GM12801 (cell line): Measurements from ENCODE around the gene ITPR1.

ENCODE experiments used
- TF ChIP-seq, protein P1 (sequence below): IDR thresholded peaks from one replicate; pipeline ENCODE4 v1.5.1; 2011; ENCODE audit warnings: control low read depth; ENCODE audit not compliant: insufficient read length; ENCODE audit errors: extremely low read depth

The ITPR1 gene

DNA sequence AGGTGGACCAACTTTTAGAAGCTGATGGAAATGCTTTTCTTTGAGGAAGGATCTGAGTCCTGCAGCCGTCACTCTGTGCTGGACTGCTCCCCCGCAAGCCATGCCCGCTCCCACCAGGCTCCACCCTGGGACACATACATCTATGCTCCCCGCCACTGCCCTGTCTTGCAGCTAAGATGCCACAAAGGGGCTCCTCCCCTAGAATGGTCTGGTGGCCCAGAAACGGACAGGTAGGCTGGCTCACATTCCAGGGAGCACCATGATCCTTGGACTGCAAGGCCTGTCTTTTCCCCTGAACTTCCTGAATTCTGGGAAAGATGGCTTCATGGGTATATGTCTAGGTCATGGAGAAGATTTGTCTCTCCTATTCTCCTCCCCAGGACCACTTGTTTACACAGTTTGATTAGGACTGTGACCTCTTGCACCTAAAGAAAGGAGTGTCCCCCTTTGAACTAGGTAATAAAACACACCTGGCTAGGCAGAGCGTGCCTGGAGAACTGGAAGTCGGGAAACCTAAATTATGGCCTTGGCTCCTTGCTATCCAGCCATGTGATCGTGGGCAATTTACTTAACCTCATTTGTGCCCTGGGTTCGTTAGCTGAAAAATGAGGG, 265.2 kb downstream of the ITPR1 start:
- TF ChIP-seq, protein P1, sequence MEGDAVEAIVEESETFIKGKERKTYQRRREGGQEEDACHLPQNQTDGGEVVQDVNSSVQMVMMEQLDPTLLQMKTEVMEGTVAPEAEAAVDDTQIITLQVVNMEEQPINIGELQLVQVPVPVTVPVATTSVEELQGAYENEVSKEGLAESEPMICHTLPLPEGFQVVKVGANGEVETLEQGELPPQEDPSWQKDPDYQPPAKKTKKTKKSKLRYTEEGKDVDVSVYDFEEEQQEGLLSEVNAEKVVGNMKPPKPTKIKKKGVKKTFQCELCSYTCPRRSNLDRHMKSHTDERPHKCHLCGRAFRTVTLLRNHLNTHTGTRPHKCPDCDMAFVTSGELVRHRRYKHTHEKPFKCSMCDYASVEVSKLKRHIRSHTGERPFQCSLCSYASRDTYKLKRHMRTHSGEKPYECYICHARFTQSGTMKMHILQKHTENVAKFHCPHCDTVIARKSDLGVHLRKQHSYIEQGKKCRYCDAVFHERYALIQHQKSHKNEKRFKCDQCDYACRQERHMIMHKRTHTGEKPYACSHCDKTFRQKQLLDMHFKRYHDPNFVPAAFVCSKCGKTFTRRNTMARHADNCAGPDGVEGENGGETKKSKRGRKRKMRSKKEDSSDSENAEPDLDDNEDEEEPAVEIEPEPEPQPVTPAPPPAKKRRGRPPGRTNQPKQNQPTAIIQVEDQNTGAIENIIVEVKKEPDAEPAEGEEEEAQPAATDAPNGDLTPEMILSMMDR = no peak

DNA sequence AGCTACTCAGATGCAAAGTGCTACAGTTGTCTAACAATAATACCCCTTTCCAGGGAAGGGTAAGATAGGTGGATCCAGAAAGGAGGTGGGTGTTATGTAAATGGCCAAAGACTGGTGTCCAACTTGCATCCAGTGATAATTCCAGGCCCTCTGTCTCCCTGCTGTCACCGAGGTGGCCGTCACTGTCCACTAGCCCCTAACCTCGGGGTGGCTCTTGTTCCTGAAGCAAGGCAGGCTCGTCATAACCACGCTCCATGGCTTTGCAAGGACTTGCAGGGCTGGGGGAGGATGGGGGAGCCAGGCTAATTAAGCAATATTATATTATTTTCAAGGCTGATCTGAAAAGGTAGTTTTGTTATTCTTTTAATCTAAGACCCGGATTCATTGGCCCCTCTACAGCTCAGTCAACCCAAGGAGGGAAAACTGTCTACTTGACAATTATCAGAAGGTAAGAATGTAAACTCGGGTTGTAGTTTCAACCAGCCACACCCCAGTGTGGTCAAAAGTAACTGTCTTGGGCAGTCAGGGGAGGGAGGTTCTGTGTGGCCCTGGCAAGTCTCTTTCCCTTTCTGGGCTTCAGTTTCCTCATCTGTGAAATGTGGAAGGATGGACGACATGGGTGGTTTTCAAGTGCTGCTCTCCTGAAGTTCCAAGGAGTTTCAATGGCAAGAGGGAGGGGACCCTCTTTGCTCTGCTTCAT, 266.0 kb downstream of the ITPR1 start:
- TF ChIP-seq, protein P1 = no peak

DNA sequence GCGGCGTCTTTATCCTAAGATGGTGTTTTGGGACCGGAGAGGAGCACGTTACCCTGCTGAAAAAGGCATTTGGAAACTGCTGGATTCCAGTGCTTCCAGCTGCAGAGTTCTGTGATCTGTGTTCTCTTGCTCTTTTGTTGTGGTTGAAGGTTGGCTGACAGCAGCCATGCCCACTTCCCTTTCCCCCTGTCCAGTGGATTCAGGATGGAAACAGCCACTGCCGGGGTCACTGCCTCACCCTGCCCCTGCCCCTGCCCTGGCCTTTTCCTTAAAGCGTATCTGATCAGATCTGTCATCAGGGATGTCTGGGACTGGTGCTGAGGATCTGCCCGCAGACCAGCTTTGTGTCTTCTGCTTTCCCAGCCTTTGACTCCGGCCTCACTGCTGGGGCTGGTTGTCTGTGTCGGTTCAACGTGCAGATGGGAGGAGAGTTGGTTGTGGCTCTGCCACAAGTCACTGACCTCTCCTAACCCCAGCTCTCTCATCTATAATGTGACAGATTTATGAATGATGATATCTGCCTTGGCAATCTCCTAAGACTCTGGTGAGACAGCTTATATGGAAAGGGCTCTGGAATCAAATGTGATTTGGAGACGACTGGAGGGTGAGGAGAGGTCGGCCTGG, 266.7 kb downstream of the ITPR1 start:
- TF ChIP-seq, protein P1 = no peak

DNA sequence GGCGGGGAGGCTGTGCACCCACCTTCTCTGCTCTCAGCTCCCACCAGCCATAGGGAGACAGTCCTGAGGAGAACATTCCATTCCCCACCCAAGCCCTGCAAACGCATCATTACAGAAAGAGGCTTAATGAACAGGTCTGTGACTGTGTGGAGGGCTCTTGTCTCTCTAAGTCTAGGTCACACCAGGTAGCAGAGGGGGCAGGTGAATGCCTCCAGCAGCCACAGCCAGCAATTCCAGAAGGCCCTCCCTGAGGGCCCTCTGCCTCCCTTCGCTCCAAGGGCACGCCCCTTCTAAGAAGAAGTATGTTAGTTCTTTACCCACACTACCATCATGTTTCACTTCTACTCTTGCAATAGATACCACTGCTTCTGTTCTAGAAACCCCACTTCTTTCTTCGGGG, 268.6 kb downstream of the ITPR1 start:
- TF ChIP-seq, protein P1 = no peak

DNA sequence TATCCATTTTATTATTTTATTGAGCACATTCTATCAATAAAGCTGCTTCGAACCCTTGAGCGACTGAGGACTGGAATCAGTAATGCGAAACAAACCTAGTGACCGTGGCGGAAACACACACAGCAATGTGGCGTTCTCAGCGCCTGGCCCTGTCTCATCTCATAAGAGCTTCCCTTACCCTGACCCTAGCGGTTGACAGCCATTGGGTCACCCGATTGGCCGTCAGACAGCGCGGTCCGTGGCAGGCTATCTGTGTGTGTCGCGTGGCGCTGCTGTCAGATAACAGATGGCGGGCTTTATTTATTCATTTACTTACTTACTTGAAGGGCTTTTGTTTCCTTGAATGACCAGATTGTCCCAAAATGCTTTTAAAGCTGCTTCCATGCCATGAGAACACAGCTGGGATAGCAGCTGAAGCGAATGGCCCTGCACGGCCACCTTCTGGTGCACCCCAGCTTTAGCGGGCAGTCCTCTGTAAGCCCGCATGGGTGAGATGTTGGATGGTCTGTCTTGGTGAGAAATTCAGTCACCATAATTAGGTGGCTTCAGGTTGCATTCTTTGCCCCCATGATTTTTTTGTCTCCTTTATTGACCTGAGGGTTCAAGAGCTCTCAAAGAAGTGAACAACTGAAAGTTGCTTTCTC, 270.6 kb downstream of the ITPR1 start:
- TF ChIP-seq, protein P1 = no peak

DNA sequence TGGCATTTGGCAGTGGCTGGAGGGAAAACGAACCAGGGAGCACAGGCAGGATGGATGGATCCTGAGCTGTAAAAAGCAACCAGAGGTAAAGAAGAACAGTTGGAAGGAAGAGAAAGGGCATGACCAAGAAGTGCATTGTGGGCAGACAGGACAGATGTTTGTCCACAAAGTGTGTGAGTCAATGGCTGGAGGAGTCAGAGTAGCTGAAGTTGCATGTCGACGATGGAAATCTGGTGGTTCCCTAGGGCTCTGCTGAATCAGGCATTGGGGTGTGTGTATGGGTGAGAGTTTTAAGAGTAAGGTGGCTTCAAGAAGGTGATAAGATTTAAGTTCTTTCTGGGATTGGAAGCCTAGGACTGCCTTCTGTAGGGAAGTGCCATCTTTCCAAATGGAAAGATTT, 272.1 kb downstream of the ITPR1 start:
- TF ChIP-seq, protein P1 = no peak

DNA sequence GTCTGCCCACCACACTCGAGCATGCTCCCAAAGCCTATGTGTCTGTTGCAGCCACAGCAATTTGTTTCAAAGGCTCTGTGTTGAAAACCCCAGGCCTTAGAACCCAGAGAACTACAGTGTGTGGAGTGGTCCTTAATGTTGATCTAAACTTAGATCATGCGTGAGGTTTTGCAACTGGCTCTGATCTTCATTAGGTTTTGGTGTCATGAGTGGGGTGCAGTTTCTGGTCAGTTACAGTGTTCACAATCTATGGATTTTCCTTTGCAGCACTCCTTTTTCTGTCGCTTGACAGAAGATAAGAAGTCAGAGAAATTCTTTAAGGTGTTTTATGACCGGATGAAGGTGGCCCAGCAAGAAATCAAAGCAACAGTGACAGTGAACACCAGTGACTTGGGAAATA, 273.1 kb downstream of the ITPR1 start:
- TF ChIP-seq, protein P1 = no peak
